HG03521 (cell line): Measurements from ENCODE around the gene S100PBP.
"Not testable (repeated sequence)": the region's sequence is repeated elsewhere in the genome, so short reads cannot be mapped to it uniquely, and the experiment has no call there.

ENCODE experiments used
- ATAC-seq: cut with Tn5 transposase; IDR thresholded peaks from one replicate; pipeline ENCODE4 v1.9.1; 2021; ENCODE audit warnings: mild to moderate bottlenecking, moderate library complexity; ENCODE audit not compliant: unreplicated experiment

S100PBP gene

GRCh38 chr1:32784817-32785216, 32.6 kb upstream of the S100PBP start:
- ATAC-seq, result no peak

DNA sequence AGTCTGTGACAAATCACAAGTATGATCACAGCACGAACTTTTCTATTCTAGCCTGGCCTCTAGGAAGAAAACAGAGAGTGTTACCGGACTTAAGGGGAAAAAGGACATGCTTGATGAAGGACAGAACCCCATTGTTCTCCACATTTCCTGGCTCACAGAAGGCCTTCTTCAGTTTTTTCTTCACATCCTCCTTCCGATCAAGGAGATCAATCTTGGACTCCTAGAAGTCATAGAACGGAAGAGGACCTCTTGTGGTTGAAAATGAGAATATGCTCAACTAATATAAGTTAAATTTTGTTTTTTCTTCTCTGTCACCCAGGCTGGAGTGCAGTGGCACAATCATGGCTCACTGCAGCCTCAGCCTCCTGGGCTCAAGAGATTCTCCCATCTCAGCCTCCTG, 30.6 kb upstream of the S100PBP start:
- no peak for ATAC-seq

DNA sequence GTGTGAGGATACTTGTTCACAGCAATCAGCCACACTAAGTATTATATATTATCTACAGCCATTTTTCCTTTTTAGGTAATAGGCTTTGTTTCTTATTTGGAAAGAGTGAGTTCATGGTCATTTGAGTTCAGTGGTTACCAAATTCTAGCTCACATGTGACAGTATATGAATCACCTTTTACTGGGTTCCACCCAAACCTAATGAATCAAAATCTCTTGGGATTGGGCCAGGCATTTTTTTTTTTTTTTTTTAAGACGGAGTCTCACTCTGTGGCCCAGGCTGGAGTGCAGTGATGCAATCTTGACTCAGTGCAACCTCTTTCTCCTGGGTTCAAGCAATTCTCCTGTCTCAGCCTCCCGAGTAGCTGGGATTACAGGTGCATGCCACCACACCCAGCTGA, 28.1 kb upstream of the S100PBP start:
- ATAC-seq, result not testable (repeated sequence)

DNA sequence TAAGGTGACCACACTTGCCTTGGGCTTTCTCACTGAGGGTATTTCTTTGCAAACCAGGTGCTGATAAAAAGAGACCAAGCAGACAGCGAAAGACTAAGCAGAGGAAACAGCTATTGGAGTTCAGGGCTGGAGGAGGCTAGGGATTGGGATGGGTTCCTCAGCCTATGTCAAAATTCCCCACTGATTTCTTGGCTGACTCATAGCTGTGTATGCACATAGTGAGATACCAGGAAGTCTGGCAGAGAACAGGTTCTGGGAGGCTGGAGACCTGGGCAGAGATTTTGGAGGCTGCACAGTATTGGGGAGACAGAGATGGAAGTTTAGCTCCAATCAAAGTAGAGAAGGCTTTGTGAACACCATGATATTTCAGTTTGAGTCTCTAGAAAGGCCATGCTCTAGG, 25.6 kb upstream of the S100PBP start:
- ATAC-seq, result no peak

DNA sequence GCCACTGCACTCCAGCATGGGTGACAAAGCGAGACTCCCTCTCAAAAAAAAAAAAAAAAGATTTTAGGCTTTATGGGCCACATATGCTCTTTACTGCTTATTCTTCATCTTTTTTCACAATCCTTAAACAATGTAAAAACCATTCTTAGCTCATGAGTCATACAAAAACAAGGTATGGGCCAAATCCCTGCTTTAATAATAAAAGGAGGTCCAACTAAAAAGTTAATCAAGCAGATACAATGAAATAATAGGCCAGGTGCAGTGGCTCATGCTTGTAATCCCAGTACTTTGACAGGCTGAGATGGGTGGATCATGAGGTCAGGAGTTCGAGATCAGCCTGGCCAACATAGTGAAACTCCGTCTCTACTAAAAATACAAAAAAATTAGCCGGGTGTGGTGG, 21.7 kb upstream of the S100PBP start:
- not testable (repeated sequence) for ATAC-seq

DNA sequence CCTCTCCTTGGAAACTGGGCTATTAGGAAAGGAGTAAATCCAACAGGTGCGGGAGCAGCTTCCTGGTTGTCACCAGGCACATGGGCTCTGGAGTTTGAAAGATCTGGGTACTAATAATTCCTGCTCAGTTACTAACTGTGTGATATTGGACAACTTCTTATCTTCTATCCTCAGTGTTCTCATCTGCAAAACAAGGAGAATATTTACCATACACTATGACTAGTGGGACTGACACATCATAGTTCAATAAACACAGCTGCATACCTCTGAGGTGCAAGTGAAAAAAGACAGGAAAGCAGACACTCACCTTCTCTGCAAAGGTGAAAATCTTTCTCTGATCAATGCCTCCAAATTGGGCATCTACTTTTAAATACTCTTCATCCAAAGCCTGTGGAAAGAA, 20.0 kb upstream of the S100PBP start:
- no peak for ATAC-seq

GRCh38 chr1:32798191-32798590, 19.3 kb upstream of the S100PBP start:
- no peak for ATAC-seq

GRCh38 chr1:32798679-32799416, 18.6 kb upstream of the S100PBP start:
- ATAC-seq, result no peak

DNA sequence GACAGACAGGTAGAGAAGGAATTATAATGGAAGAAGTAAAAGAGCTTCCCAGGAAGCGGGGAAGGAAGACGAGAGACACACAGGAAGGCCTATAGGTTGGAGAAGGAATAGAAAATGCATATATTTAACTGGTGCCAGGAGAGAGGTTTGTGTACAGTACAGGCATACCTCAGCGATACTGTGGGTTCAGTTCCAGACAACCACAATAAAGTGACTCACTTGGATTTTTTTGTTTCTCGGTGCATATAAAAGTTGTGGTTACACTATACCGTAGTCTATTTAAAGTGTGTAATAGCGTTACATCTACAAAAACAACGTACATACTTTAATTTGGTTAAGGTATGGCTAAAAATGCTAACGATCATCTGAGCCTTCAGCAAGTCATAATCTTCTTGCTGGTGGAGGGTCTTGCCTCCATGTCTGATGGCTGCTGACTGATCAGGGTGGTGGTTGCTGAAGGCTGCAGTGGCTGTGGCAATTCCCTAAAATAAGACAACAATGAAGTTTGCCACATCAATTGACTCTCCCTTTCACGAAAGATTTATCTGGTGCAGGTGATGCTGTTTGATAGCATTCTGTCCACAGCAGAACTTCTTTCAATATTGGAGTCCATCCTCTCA, 16.2 kb upstream of the S100PBP start:
- ATAC-seq, result no peak

DNA sequence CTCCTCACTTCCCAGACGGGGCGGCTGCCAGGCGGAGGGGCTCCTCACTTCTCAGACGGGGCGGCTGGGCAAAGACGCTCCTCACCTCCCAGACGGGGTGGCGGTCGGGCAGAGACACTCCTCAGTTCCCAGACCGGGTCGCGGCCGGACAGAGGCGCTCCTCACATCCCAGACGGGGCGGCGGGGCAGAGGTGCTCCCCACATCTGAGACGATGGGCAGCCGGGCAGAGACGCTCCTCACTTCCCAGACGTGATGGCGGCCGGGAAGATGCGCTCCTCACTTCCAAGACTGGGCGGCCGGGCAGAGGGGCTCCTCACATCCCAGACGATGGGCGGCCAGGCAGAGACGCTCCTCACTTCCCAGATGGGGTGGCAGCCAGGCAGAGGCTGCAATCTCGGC, 13.0 kb upstream of the S100PBP start:
- ATAC-seq, result not testable (repeated sequence)

GRCh38 chr1:32806290-32806689, 11.2 kb upstream of the S100PBP start:
- no peak for ATAC-seq

GRCh38 chr1:32806910-32807523, 10.4 kb upstream of the S100PBP start:
- no peak for ATAC-seq

GRCh38 chr1:32808580-32808979, 8.9 kb upstream of the S100PBP start:
- ATAC-seq, result no peak

- ATAC-seq, result no peak
Measured at GRCh38 chr1:32810358-32810757, 7.1 kb upstream of the S100PBP start.

- ATAC-seq, result no peak
Measured at GRCh38 chr1:32811265-32811664, 6.2 kb upstream of the S100PBP start.

GRCh38 chr1:32811917-32812316, 5.5 kb upstream of the S100PBP start:
- ATAC-seq, result no peak

GRCh38 chr1:32813941-32814739, 3.3 kb upstream of the S100PBP start:
- no peak for ATAC-seq

GRCh38 chr1:32816676-32817158, 736 bp upstream of the S100PBP start:
- no peak for ATAC-seq

DNA sequence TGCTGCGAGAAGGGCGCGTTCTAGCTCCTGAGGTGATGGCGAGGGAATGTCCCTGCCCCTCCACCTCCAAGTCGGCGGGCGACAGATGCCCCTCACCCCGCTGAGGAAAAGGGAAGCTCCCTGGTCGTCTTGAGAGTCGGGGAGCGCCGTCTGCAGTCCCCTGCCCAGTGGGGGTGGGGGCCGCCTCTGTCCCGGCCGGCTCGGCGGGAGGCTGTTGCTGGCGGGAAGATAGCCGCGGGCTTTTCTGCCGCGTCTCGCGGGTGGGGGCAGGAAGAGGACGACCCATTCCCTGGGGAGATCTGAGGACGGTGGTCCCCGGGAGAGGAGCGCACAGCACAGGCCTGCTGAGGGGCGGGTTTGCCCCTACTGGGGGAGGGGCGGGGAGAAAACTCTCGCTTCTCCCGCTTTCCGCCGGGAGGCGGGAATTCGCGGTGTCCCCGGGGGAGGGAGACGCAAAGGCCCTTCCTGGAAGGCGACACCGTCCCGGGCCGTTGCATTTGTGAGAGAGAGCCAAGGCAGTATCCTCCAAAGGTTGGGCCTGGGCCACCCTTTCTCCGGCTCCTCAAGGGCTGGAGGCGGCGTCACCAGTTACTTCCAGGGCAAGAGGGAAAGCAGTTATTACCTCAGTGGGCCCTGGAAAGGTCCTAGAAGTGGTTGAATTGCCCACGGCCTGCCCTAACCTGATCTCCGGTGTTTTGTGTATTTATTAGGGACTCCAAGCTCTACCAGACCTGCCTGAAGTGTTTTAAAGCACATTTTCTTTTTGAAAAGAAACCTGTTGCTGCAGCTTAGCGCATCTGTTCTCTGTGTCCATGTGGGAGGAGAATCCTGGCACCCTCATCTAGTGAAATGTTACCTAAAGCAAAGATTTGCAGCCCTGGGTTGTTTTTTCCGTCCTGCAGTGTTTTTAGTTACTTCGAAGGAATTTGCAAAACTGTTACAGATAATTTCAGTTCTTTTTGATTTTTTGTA, 648 bp downstream of the S100PBP start:
- peak; percentile 4 for ATAC-seq
